ENCODE measurements around the gene TMPRSS11D.

The TMPRSS11D gene

GRCh38 chr4:67892905-67893304 lies 9.1 kb upstream of the TMPRSS11D start:
- peak; percentile 29 for DNase-seq (ENCODE audit: low read depth)
- H3K4me3 ChIP-seq (ENCODE audit: low read length), result no peak overlapping the region
- peak; percentile 29 for TF ChIP-seq CTCF (IDR thresholded peaks at IDR 0.05; ENCODE audit: insufficient read depth, low read depth, low read length, missing control alignments)

GRCh38 chr4:67892253-67892652 lies 8.5 kb upstream of the TMPRSS11D start:
- peak; percentile 69 for DNase-seq (ENCODE audit: low read depth)
- TF ChIP-seq CTCF (IDR thresholded peaks at IDR 0.05; ENCODE audit: insufficient read depth, low read depth, low read length, missing control alignments), result no peak
- no peak overlapping the region for H3K4me3 ChIP-seq (ENCODE audit: low read length)

GRCh38 chr4:67891645-67892044 lies 7.8 kb upstream of the TMPRSS11D start:
- no peak overlapping the region for H3K4me3 ChIP-seq (ENCODE audit: low read length)
- TF ChIP-seq CTCF (IDR thresholded peaks at IDR 0.05; ENCODE audit: insufficient read depth, low read depth, low read length, missing control alignments), result no peak
- DNase-seq (ENCODE audit: low read depth), result peak; percentile 32

GRCh38 chr4:67886281-67886680 lies 2.5 kb upstream of the TMPRSS11D start:
- TF ChIP-seq CTCF (IDR thresholded peaks at IDR 0.05; ENCODE audit: insufficient read depth, low read depth, low read length, missing control alignments), result no peak
- no peak overlapping the region for H3K4me3 ChIP-seq (ENCODE audit: low read length)
- DNase-seq (ENCODE audit: low read depth), result peak; percentile 74

GRCh38 chr4:67885762-67886161 lies 2.0 kb upstream of the TMPRSS11D start:
- TF ChIP-seq CTCF (IDR thresholded peaks at IDR 0.05; ENCODE audit: insufficient read depth, low read depth, low read length, missing control alignments), result no peak
- H3K4me3 ChIP-seq (ENCODE audit: low read length), result no peak overlapping the region
- peak; percentile 99 for DNase-seq (ENCODE audit: low read depth)

- no peak overlapping the region for H3K4me3 ChIP-seq (ENCODE audit: low read length)
- no peak for DNase-seq (ENCODE audit: low read depth)
- no peak for TF ChIP-seq CTCF (IDR thresholded peaks at IDR 0.05; ENCODE audit: insufficient read depth, low read depth, low read length, missing control alignments)
Observed at GRCh38 chr4:67884701-67885100, 899 bp upstream of the TMPRSS11D start.

- TF ChIP-seq CTCF (IDR thresholded peaks at IDR 0.05; ENCODE audit: insufficient read depth, low read depth, low read length, missing control alignments), result no peak
- peak overlapping the region; percentile 9 for H3K4me3 ChIP-seq (ENCODE audit: low read length)
- DNase-seq (ENCODE audit: low read depth), result no peak
Observed at GRCh38 chr4:67883458-67883857, 344 bp downstream of the TMPRSS11D start.

Measured in epithelial cell of esophagus (primary cell).